OCI-LY1 (cell line): Measurements from ENCODE around the gene SERPINB13.

ENCODE experiments used
- H2AFZ ChIP-seq: fragments of 200-600 bp; sonication (generic), shearing (Covaris generic); 2 replicates; pipeline ENCODE4 v1.6.0; 2014; ENCODE audit warnings: antibody characterized with exemption, mild to moderate bottlenecking, low read length
- H3F3A ChIP-seq: fragments of 200-600 bp; sonication (generic), shearing (Covaris generic); 2 replicates; pipeline ENCODE4 v1.6.0; 2014; ENCODE audit warnings: mild to moderate bottlenecking, antibody characterized with exemption, low read length, moderate library complexity; ENCODE audit not compliant: insufficient read depth
- H3K27ac ChIP-seq: fragments of 200-600 bp; sonication (generic); 2 replicates; pipeline ENCODE4 v1.5.1; 2014; ENCODE audit warnings: low read length, mixed run types, mild to moderate bottlenecking, low read depth; ENCODE audit not compliant: poor library complexity, severe bottlenecking
- H3K27me3 ChIP-seq: fragments of 200-600 bp; sonication (generic); 2 replicates; pipeline ENCODE4 v1.6.0; 2014; ENCODE audit warnings: antibody characterized with exemption, mild to moderate bottlenecking, low read length, moderate library complexity; ENCODE audit not compliant: insufficient read depth
- H3K36me3 ChIP-seq: fragments of 200-600 bp; sonication (generic); 2 replicates; pipeline ENCODE4 v1.6.1; 2014; ENCODE audit warnings: mild to moderate bottlenecking, antibody characterized with exemption, low read length, moderate library complexity, mixed read lengths; ENCODE audit not compliant: insufficient read depth
- H3K4me1 ChIP-seq: fragments of 200-600 bp; sonication (generic); 2 replicates; pipeline ENCODE4 v1.5.1; 2014; ENCODE audit warnings: mild to moderate bottlenecking, low read length, moderate library complexity; ENCODE audit not compliant: insufficient read depth, severe bottlenecking
- H3K4me2 ChIP-seq: fragments of 200-600 bp; sonication (generic), shearing (Covaris generic); 2 replicates; pipeline ENCODE4 v1.6.1; 2014; ENCODE audit warnings: low read length
- H3K4me3 ChIP-seq: fragments of 200-600 bp; sonication (generic); 2 replicates; pipeline ENCODE4 v1.5.1; 2014; ENCODE audit warnings: low read length, low read depth, mild to moderate bottlenecking, mixed read lengths; ENCODE audit not compliant: poor library complexity, severe bottlenecking
- H3K79me2 ChIP-seq: fragments of 200-600 bp; shearing (Covaris generic); 2 replicates; pipeline ENCODE4 v1.6.1; 2016; ENCODE audit warnings: mixed run types, low read length, mixed read lengths; ENCODE audit not compliant: insufficient read depth
- H3K9ac ChIP-seq: fragments of 200-600 bp; sonication (generic), shearing (Covaris generic); 2 replicates; pipeline ENCODE4 v1.6.1; 2014; ENCODE audit warnings: mild to moderate bottlenecking, low read length, mixed read lengths
- H3K9me2 ChIP-seq: fragments of 200-600 bp; sonication (generic), shearing (Covaris generic); 2 replicates; pipeline ENCODE4 v1.6.1; 2014; ENCODE audit warnings: low read depth, mild to moderate bottlenecking, low read length, mixed read lengths
- H3K9me3 ChIP-seq: fragments of 200-600 bp; shearing (Covaris generic); 2 replicates; pipeline ENCODE4 v1.6.1; 2014; ENCODE audit warnings: low read length, mixed read lengths
- H4K20me1 ChIP-seq: fragments of 200-600 bp; sonication (generic), shearing (Covaris generic); 2 replicates; pipeline ENCODE4 v1.6.0; 2016; ENCODE audit warnings: mild to moderate bottlenecking, low read length; ENCODE audit not compliant: insufficient read depth
- CTCF ChIP-seq: fragments of 200-600 bp; sonication (generic), shearing (Covaris generic); IDR thresholded peaks from 2 replicates; pipeline ENCODE4 v1.5.1; 2017; ENCODE audit warnings: mild to moderate bottlenecking, antibody characterized with exemption, low read length, moderate library complexity, mixed read lengths
- EZH2 ChIP-seq: fragments of 200-600 bp; sonication (generic), shearing (Covaris generic); IDR thresholded peaks from 2 replicates; pipeline ENCODE4 v1.8.0; 2017; ENCODE audit warnings: borderline replicate concordance, mixed run types, mild to moderate bottlenecking, antibody characterized with exemption, low read length, moderate library complexity, mixed read lengths

Gene SERPINB13

GRCh38 chr18:63590373-63590772, 3.2 kb downstream of the SERPINB13 start:
- Histone ChIP-seq H3K9ac (no peak overlapping the region), H3F3A (no peaks in the 10 kb centered on the region), H3K79me2 (no peaks in the 10 kb centered on the region), H3K27ac (no peak overlapping the region), H3K9me2 (no peaks in the 10 kb centered on the region), H3K4me3 (no peak overlapping the region), H4K20me1 (no peaks in the 10 kb centered on the region), H2AFZ (no peak overlapping the region), H3K36me3 (no peaks in the 10 kb centered on the region), H3K4me2 (no peak overlapping the region), H3K9me3 (no peaks in the 10 kb centered on the region), H3K4me1 (no peaks in the 10 kb centered on the region), H3K27me3 (no peaks in the 10 kb centered on the region)
- TF ChIP-seq CTCF (no peak), EZH2 (no peak)

- no peaks in the 10 kb centered on the region for H3K36me3 ChIP-seq
- H2AFZ ChIP-seq: no peak overlapping the region
- no peaks in the 10 kb centered on the region for H3K4me1 ChIP-seq
- H3K27me3 ChIP-seq: no peaks in the 10 kb centered on the region
- H3F3A ChIP-seq: no peaks in the 10 kb centered on the region
- no peak overlapping the region for H3K27ac ChIP-seq
- H3K9ac ChIP-seq: no peak overlapping the region
- H3K9me2 ChIP-seq: no peaks in the 10 kb centered on the region
- H3K9me3 ChIP-seq: no peaks in the 10 kb centered on the region
- H4K20me1 ChIP-seq: no peaks in the 10 kb centered on the region
- H3K79me2 ChIP-seq: no peaks in the 10 kb centered on the region
- TF ChIP-seq CTCF: no peak
- TF ChIP-seq EZH2: no peak
- H3K4me3 ChIP-seq: no peak overlapping the region
- H3K4me2 ChIP-seq: no peak overlapping the region
Observed at GRCh38 chr18:63590966-63591695, 4.0 kb downstream of the SERPINB13 start.

GRCh38 chr18:63591725-63592124, 4.6 kb downstream of the SERPINB13 start:
- no peaks in the 10 kb centered on the region for H4K20me1 ChIP-seq
- no peak for TF ChIP-seq EZH2
- TF ChIP-seq CTCF: no peak
- H3K9ac ChIP-seq: no peak overlapping the region
- H3K9me2 ChIP-seq: no peaks in the 10 kb centered on the region
- H3K4me1 ChIP-seq: no peaks in the 10 kb centered on the region
- no peak overlapping the region for H3K27ac ChIP-seq
- H3K4me3 ChIP-seq: no peak overlapping the region
- H3F3A ChIP-seq: no peaks in the 10 kb centered on the region
- no peak overlapping the region for H2AFZ ChIP-seq
- no peaks in the 10 kb centered on the region for H3K36me3 ChIP-seq
- no peaks in the 10 kb centered on the region for H3K9me3 ChIP-seq
- H3K79me2 ChIP-seq: no peaks in the 10 kb centered on the region
- H3K4me2 ChIP-seq: no peak overlapping the region
- H3K27me3 ChIP-seq: no peaks in the 10 kb centered on the region
